ENCODE results near the gene ANAPC2.

The ANAPC2 gene

GRCh38 chr9:137198902-137199283 is 10.5 kb upstream of the ANAPC2 start:
- intact Hi-C loops (cut with DNase I; ENCODE audit: low total_unique reads) = no loop called here
- DNase-seq = no peak

GRCh38 chr9:137198051-137198901 is 9.9 kb upstream of the ANAPC2 start:
- H3K27me3 ChIP-seq = no peaks in the 10 kb centered on the region
- no peaks in the 10 kb centered on the region for H3K36me3 ChIP-seq
- H3K4me1 ChIP-seq = peaks cover 4 to 78% (median 38%) of the 10 kb centered on the region in 4 donors
- no peak overlapping the region for H3K27ac ChIP-seq
- intact Hi-C loops (cut with DNase I; ENCODE audit: low total_unique reads) = no loop called here
- no peak for DNase-seq
- TF ChIP-seq CTCF (IDR thresholded peaks at IDR 0.05) = no peak
- no peak overlapping the region for H3K4me3 ChIP-seq
- no peaks in the 10 kb centered on the region for H3K9me3 ChIP-seq

More at GRCh38 chr9:137198902-137199283, 10.5 kb upstream of the ANAPC2 start:
- Histone ChIP-seq H3K36me3 (no peaks in the 10 kb centered on the region), H3K9me3 (no peaks in the 10 kb centered on the region), H3K4me1 (peaks cover 4 to 82% (median 42%) of the 10 kb centered on the region in 4 donors), H3K27ac (no peak overlapping the region), H3K4me3 (peak overlapping the region in 1 of 2 donors; percentile 62), H3K27me3 (no peaks in the 10 kb centered on the region)
- no peak for TF ChIP-seq CTCF (IDR thresholded peaks at IDR 0.05)

GRCh38 chr9:137195525-137196220 is 7.3 kb upstream of the ANAPC2 start:
- no peak overlapping the region for H3K4me3 ChIP-seq
- peaks cover 4 to 58% (median 24%) of the 10 kb centered on the region in 4 donors for H3K4me1 ChIP-seq
- no peak for TF ChIP-seq CTCF (IDR thresholded peaks at IDR 0.05)
- DNase-seq = no peak
- intact Hi-C loops (cut with DNase I; ENCODE audit: low total_unique reads) = no loop called here
- H3K27me3 ChIP-seq = no peaks in the 10 kb centered on the region
- H3K27ac ChIP-seq = no peak overlapping the region
- no peaks in the 10 kb centered on the region for H3K9me3 ChIP-seq
- H3K36me3 ChIP-seq = peaks cover under 1 to 19% (median 12%) of the 10 kb centered on the region in 3 donors

- intact Hi-C loops (cut with DNase I; ENCODE audit: low total_unique reads) = no loop called here
- Histone ChIP-seq H3K27ac (no peak overlapping the region), H3K9me3 (no peaks in the 10 kb centered on the region), H3K4me3 (no peak overlapping the region), H3K27me3 (no peaks in the 10 kb centered on the region), H3K4me1 (peaks cover 7 to 66% (median 31%) of the 10 kb centered on the region in 4 donors), H3K36me3 (peaks cover 6 to 27% (median 20%) of the 10 kb centered on the region in 3 donors)
- no peak for DNase-seq
- no peak for TF ChIP-seq CTCF (IDR thresholded peaks at IDR 0.05)
These were observed 6.5 kb upstream of the ANAPC2 start for GRCh38 chr9:137194909-137195308.

GRCh38 chr9:137194388-137194787 is 6.0 kb upstream of the ANAPC2 start:
- TF ChIP-seq CTCF (IDR thresholded peaks at IDR 0.05) = no peak
- Histone ChIP-seq H3K36me3 (peaks cover 6 to 29% (median 21%) of the 10 kb centered on the region in 3 donors), H3K4me1 (peaks cover 10 to 66% (median 31%) of the 10 kb centered on the region in 4 donors), H3K9me3 (no peaks in the 10 kb centered on the region), H3K27me3 (no peaks in the 10 kb centered on the region), H3K27ac (no peak overlapping the region), H3K4me3 (no peak overlapping the region)
- intact Hi-C loops (cut with DNase I; ENCODE audit: low total_unique reads) = no loop called here
- no peak for DNase-seq
